ENCODE results near the gene MPG. TPM values are rescaled to one million over a fixed set of nuclear protein-coding genes. Genes with fewer than 3 reads are reported as not detected.

The MPG gene
- polyA plus RNA-seq, 3 donors = 32.5 to 86.9 (median 70.6) TPM

DNA sequence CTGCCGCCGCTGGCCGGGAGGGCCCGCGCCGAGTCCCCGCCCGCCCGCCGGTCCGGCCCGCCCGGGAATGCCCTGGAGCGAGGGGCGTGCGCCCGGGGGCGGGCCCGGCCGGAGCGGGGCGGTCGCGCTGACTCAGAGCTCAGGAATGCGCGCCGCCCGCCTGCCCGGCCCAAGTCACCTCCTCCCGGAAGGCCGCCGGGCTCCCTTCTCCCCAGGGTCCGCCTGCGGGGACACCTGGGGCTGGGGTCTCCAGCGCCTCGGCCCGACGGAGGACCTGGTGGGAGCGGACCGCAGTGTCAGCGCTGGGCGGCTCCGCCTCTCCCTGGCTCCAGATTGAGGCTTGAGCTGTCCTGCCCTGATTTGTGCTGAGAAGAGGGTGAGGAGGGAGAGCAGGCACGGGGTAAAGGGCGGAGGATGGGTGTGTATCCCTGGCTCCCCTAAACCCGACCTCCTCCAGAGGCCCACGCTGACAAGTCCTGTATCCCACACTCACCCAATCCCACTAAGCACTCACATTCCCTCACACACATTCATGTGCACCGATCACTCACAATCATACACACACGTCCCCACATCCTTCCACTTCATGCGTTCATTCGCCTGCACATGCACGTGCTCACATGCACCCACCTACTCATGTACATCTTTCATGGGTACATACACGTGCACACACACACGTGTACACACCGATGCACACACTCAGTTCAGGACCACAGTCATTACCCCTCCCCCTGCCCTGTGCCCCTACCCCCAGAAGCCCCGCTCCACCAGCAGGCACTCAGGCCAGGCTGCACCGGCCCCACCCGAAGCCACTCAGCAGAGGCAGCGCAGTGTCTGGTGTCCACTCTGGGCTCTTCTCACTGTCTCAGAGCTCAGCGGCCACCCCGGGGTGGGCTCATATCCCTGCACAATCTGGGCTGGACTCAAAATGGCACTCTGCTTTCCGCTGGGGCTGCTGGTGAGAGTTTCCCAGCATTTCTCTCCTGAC, 5.2 kb upstream of the MPG start, which contains the start of gene RHBDF1:
Gene RHBDF1, minus strand, starts transcription at position 71 of the 988 bp plus-strand sequence. CDS start 7,616 bp downstream, outside the sequence.
- H3K27ac Mint-ChIP-seq = peak within 1 kb of the TSS in 2 of 7 donors; percentile 5 to 46
- peak within 1 kb of the TSS; percentile 64 for H3K4me2 ChIP-seq (replicated peaks; ENCODE audit: extremely low read depth, low read length, poor library complexity, severe bottlenecking)

More for the DNA sequence above, 5.2 kb upstream of the MPG start, which contains the start of gene RHBDF1:
- H3K9ac ChIP-seq (ENCODE audit: insufficient read depth, low read length, poor library complexity, severe bottlenecking) = no peak within 1 kb of the TSS
- peaks cover 13 to 54% of the 10 kb centered on the region in 2 donors for H3K27me3 ChIP-seq (ENCODE audit: control insufficient read depth in 2 of 2, insufficient read depth in 2 of 2, low read length in 2 of 2)
- Mint-ChIP-seq H3K4me1 (peaks cover 27% of the 10 kb centered on the region), H3K9me3 (peaks cover 0 to 9% (median 4%) of the 10 kb centered on the region in 7 donors), H3K36me3 (peaks cover 0 to 3% of the 10 kb centered on the region in 2 donors), H3K27me3 (ENCODE audit: low read depth in 3 of 3) (peaks cover 52 to 69% (median 54%) of the 10 kb centered on the region in 3 donors), H3K4me3 (peak within 1 kb of the TSS; percentile 47 to 83)
- 19% methylated on average over 59 of the region's 62 CpGs for WGBS (ENCODE audit: insufficient coverage)
- TF ChIP-seq, protein P1, sequence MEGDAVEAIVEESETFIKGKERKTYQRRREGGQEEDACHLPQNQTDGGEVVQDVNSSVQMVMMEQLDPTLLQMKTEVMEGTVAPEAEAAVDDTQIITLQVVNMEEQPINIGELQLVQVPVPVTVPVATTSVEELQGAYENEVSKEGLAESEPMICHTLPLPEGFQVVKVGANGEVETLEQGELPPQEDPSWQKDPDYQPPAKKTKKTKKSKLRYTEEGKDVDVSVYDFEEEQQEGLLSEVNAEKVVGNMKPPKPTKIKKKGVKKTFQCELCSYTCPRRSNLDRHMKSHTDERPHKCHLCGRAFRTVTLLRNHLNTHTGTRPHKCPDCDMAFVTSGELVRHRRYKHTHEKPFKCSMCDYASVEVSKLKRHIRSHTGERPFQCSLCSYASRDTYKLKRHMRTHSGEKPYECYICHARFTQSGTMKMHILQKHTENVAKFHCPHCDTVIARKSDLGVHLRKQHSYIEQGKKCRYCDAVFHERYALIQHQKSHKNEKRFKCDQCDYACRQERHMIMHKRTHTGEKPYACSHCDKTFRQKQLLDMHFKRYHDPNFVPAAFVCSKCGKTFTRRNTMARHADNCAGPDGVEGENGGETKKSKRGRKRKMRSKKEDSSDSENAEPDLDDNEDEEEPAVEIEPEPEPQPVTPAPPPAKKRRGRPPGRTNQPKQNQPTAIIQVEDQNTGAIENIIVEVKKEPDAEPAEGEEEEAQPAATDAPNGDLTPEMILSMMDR (IDR thresholded peaks at IDR 0.05) = no peak
- intact Hi-C loops (cut with micrococcal nuclease) = no loop called here
- peaks cover 23 to 27% of the 10 kb centered on the region in 2 donors for H3K4me1 ChIP-seq (ENCODE audit: control insufficient read depth in 1 of 2, insufficient read depth in 2 of 2, low read length in 2 of 2)
- peaks cover 0 to 6% of the 10 kb centered on the region in 2 donors for H3K9me3 ChIP-seq (replicated peaks in 1 of 2; ENCODE audit: control insufficient read depth in 1 of 2, insufficient read depth in 1 of 2, low read length in 2 of 2)
- H2AFZ ChIP-seq (ENCODE audit: insufficient read depth, low read depth, low read length, poor library complexity, severe bottlenecking) = peak within 1 kb of the TSS; percentile 59
- peak within 1 kb of the TSS in 1 of 3 experiments; percentile 65 for H3K4me3 ChIP-seq (replicated peaks in 1 of 3; ENCODE audit: low read depth in 2 of 3, low read length in 3 of 3)
- H3K79me2 ChIP-seq (ENCODE audit: insufficient read depth, low read length) = no peaks in the 10 kb centered on the region
- peak in 1 of 3 donors; percentile 43 for DNase-seq
- H3K27ac ChIP-seq (ENCODE audit: low read depth in 1 of 2, low read length in 2 of 2) = no peak within 1 kb of the TSS
- no peaks in the 10 kb centered on the region for H3K36me3 ChIP-seq (replicated peaks in 1 of 2; ENCODE audit: control insufficient read depth in 1 of 2, insufficient read depth in 2 of 2, low read length in 2 of 2)
- H4K20me1 ChIP-seq (ENCODE audit: insufficient read depth, low read length) = no peaks in the 10 kb centered on the region
